ENCODE results near the gene PDILT.

- TF ChIP-seq CTCF (IDR thresholded peaks at IDR 0.05; ENCODE audit: insufficient read depth, low read depth, low read length) (peak; percentile 81), EZH2 (IDR thresholded peaks at IDR 0.05; ENCODE audit: insufficient read depth, low read length) (no peak)
Observed at GRCh38 chr16:20383106-20384029, 21.2 kb downstream of the PDILT start.

Measured in astrocyte (in vitro differentiated cells and primary cell).